Spleen (tissue), 7 donors: ENCODE results near the gene OR10P1.

ENCODE experiments used
- CTCF ChIP-seq, 11 experiments: fragments of 200-600 bp in 7 of 11; fragments of 450-650 bp in 4 of 11; sonication (generic) in 4 of 11; IDR thresholded peaks in 8 of 11; conservative IDR thresholded peaks in 3 of 11; 1 replicate in 7 of 11; 2 replicates in 4 of 11; pipeline versions ENCODE4 v1.4.0 to v1.8.0; 2016 to 2021; ENCODE audit warnings: antibody characterized with exemption in 11 of 11, inconsistent platforms in 4 of 11, mild to moderate bottlenecking in 1 of 11
- POLR2A ChIP-seq, 3 donors: fragments of 450-650 bp; IDR thresholded peaks; one replicate each; pipeline ENCODE4 v1.5.1; 2017; ENCODE audit warnings: antibody characterized with exemption in 3 of 3, mild to moderate bottlenecking in 1 of 3
- POLR2AphosphoS5 ChIP-seq, 3 donors: sonication (generic); formaldehyde crosslinking; IDR thresholded peaks; one replicate each; pipeline ENCODE4 v1.5.1; 2017; ENCODE audit warnings: antibody characterized with exemption in 3 of 3
- donor health status: DM: no; HTN: no; CAD: no; lungs with moderate emphysema.
- donor health status: DM: no; HTN: no; CAD: no.
- donor health status: DM: no; HTN: no; CAD: no.

- TF ChIP-seq CTCF (IDR thresholded peaks at IDR 0.05 in 8 of 11, conservative IDR thresholded peaks at IDR 0.05 in 3 of 11) (no peak), POLR2AphosphoS5 (IDR thresholded peaks at IDR 0.05) (no peak), POLR2A (IDR thresholded peaks at IDR 0.05) (no peak)
These were observed 3.5 kb upstream of the OR10P1 start for GRCh38 chr12:55633151-55633550.
